ENCODE data around the gene DNAI1. TPM values are rescaled to one million over a fixed set of nuclear protein-coding genes. Genes with fewer than 3 reads are reported as not detected.

DNAI1 gene
- total RNA-seq, 4 donors from 2014 or later, result not detected

GRCh38 chr9:34490360-34490759 is 31.8 kb downstream of the DNAI1 start:
- TF ChIP-seq, protein P1, sequence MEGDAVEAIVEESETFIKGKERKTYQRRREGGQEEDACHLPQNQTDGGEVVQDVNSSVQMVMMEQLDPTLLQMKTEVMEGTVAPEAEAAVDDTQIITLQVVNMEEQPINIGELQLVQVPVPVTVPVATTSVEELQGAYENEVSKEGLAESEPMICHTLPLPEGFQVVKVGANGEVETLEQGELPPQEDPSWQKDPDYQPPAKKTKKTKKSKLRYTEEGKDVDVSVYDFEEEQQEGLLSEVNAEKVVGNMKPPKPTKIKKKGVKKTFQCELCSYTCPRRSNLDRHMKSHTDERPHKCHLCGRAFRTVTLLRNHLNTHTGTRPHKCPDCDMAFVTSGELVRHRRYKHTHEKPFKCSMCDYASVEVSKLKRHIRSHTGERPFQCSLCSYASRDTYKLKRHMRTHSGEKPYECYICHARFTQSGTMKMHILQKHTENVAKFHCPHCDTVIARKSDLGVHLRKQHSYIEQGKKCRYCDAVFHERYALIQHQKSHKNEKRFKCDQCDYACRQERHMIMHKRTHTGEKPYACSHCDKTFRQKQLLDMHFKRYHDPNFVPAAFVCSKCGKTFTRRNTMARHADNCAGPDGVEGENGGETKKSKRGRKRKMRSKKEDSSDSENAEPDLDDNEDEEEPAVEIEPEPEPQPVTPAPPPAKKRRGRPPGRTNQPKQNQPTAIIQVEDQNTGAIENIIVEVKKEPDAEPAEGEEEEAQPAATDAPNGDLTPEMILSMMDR (IDR thresholded peaks at IDR 0.05), result no peak
- ATAC-seq (ENCODE audit: low FRiP score), result no peak
- DNase-seq (ENCODE audit: low spot score), result no peak

DNA sequence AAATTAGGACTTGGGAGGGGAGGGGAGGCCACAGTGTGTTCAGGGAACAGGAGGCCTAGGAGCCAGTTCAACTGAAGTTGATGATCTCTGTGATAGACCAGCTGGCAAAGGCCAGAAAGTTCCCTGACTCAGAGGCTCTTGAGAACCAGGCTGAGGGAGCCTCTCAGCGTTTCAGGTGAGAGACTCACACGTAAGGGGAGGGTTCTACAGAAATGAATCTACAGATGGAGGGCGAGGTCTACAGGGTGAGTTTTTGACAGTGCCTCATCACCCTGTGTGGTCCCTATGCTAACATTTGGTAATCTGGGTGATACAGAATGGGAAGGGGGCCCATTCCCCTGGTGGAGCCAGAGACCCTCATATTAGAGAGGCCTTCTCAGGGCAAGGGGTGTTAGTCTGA is 32.2 kb downstream of the DNAI1 start:
- DNase-seq (ENCODE audit: low spot score) (no peak), ATAC-seq (ENCODE audit: low FRiP score) (no peak)
- TF ChIP-seq, protein P1 (IDR thresholded peaks at IDR 0.05), result no peak

- TF ChIP-seq, protein P1 (IDR thresholded peaks at IDR 0.05), result no peak
- ATAC-seq (ENCODE audit: low FRiP score), result no peak
Measured at GRCh38 chr9:34491596-34491995, 33.0 kb downstream of the DNAI1 start.

GRCh38 chr9:34492051-34492450 is 33.4 kb downstream of the DNAI1 start:
- ATAC-seq (ENCODE audit: low FRiP score) (no peak), DNase-seq (ENCODE audit: low spot score) (no peak)
- TF ChIP-seq, protein P1 (IDR thresholded peaks at IDR 0.05), result no peak

More at GRCh38 chr9:34491596-34491995, 33.0 kb downstream of the DNAI1 start:
- DNase-seq (ENCODE audit: low spot score), result no peak

DNA sequence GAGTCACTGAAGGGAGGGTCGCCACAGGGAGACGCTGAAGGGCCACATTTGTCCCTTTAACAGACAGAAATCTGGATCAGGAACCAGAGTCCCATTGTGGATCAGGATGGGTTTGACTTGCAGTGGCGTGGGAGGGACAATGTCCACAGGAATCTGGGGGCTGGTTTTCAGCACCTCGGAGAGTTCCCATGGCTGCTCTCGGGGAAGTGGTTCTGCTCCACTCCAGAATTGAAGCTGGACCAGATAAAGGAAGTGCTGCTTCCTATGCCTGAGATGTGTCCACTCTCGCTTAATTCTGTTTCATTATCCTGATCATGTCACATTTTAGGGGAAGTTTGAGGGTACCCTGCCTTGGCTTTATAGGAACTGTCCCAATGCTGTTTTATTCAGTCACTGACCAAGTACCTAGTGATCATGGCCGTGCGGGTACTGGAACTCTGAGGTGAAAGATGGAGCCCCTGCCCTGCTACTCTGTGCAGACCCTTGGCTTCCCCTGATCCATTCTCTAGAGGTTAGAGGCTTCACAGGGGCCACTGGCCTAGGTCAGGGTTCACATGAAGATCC is 35.4 kb downstream of the DNAI1 start:
- ATAC-seq (ENCODE audit: low FRiP score) (no peak), DNase-seq (ENCODE audit: low spot score) (no peak)
- TF ChIP-seq, protein P1 (IDR thresholded peaks at IDR 0.05), result no peak

DNA sequence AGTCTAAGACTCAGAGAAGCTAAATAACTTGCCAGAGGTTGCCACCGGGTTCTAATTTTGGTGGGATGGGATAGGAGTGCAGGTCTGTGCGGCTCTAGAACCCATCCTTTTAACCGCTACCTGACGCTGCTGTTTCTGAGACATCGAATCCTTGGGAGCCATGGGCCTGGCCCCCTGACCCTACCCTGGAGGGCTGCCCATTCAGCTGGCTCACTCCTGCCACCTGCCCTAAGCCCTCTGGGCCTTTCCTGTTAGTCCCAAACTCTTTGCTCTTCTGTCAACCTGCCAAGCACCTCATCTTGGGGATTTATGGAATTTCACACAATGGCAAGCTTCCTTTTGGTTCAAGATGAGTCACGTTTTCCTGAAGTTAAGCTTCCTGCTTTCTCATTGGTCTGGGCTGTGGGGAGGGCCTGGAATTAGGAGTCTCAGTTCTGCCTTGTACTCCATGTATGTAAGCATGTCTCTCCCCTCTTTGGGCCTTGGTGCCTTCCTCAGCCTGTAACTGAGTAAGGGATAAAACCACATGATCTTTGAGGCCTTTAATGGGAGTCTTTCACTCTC is 37.6 kb downstream of the DNAI1 start:
- DNase-seq (ENCODE audit: low spot score) (no peak), ATAC-seq (ENCODE audit: low FRiP score) (no peak)
- TF ChIP-seq, protein P1 (IDR thresholded peaks at IDR 0.05), result no peak

GRCh38 chr9:34498553-34498952 is 39.9 kb downstream of the DNAI1 start:
- no peak for ATAC-seq (ENCODE audit: low FRiP score)
- TF ChIP-seq, protein P1 (IDR thresholded peaks at IDR 0.05), result no peak
- no peak for DNase-seq (ENCODE audit: low spot score)
